ENCODE data around the gene MACROD2. TPM values are rescaled to one million over a fixed set of nuclear protein-coding genes. Genes with fewer than 3 reads are reported as not detected.

MACROD2 gene
- total RNA-seq, 1 donor from 2014 or later: 1.6 TPM

- DNase-seq (ENCODE audit: low read depth) (peak; percentile 19), FAIRE-seq (no peak)
- no peaks in the 10 kb centered on the region for H3K36me3 ChIP-seq (ENCODE audit: control insufficient read depth, insufficient read depth, low read length)
- TF ChIP-seq CTCF (IDR thresholded peaks at IDR 0.05; ENCODE audit: insufficient read depth, low read length, severe bottlenecking): peak; percentile 54
- no peaks in the 10 kb centered on the region for H3K27me3 ChIP-seq (ENCODE audit: control insufficient read depth, insufficient read depth, low read length)
- no peak overlapping the region for H3K4me3 ChIP-seq (ENCODE audit: low read depth, low read length)
Observed at GRCh38 chr20:15491575-15491974, 1496.3 kb downstream of the MACROD2 start.

- no peak overlapping the region for H3K4me3 ChIP-seq (ENCODE audit: low read depth, low read length)
- DNase-seq (ENCODE audit: low read depth) (no peak), FAIRE-seq (no peak)
- no peaks in the 10 kb centered on the region for H3K36me3 ChIP-seq (ENCODE audit: control insufficient read depth, insufficient read depth, low read length)
- H3K27me3 ChIP-seq (ENCODE audit: control insufficient read depth, insufficient read depth, low read length): no peaks in the 10 kb centered on the region
- TF ChIP-seq CTCF (IDR thresholded peaks at IDR 0.05; ENCODE audit: insufficient read depth, low read length, severe bottlenecking): no peak
Observed at GRCh38 chr20:15494851-15495250, 1499.5 kb downstream of the MACROD2 start.

- no peak overlapping the region for H3K4me3 ChIP-seq (ENCODE audit: low read depth, low read length)
- DNase-seq (ENCODE audit: low read depth) (no peak), FAIRE-seq (no peak)
- H3K36me3 ChIP-seq (ENCODE audit: control insufficient read depth, insufficient read depth, low read length): no peaks in the 10 kb centered on the region
- TF ChIP-seq CTCF (IDR thresholded peaks at IDR 0.05; ENCODE audit: insufficient read depth, low read length, severe bottlenecking): no peak
- no peaks in the 10 kb centered on the region for H3K27me3 ChIP-seq (ENCODE audit: control insufficient read depth, insufficient read depth, low read length)
Observed at GRCh38 chr20:15496501-15497039, 1501.3 kb downstream of the MACROD2 start.

GRCh38 chr20:15498926-15499325 is 1503.6 kb downstream of the MACROD2 start:
- no peak for TF ChIP-seq CTCF (IDR thresholded peaks at IDR 0.05; ENCODE audit: insufficient read depth, low read length, severe bottlenecking)
- Histone ChIP-seq H3K27me3 (ENCODE audit: control insufficient read depth, insufficient read depth, low read length) (no peaks in the 10 kb centered on the region), H3K36me3 (ENCODE audit: control insufficient read depth, insufficient read depth, low read length) (no peaks in the 10 kb centered on the region), H3K4me3 (ENCODE audit: low read depth, low read length) (no peak overlapping the region)
- DNase-seq (ENCODE audit: low read depth): no peak
- no peak for FAIRE-seq

- FAIRE-seq: no peak
- Histone ChIP-seq H3K27me3 (ENCODE audit: control insufficient read depth, insufficient read depth, low read length) (no peaks in the 10 kb centered on the region), H3K4me3 (ENCODE audit: low read depth, low read length) (no peak overlapping the region), H3K36me3 (ENCODE audit: control insufficient read depth, insufficient read depth, low read length) (no peaks in the 10 kb centered on the region)
- TF ChIP-seq CTCF (IDR thresholded peaks at IDR 0.05; ENCODE audit: insufficient read depth, low read length, severe bottlenecking): no peak
- no peak for DNase-seq (ENCODE audit: low read depth)
Observed at GRCh38 chr20:15506311-15506710, 1511.0 kb downstream of the MACROD2 start.

- no peak overlapping the region for H3K4me3 ChIP-seq (ENCODE audit: low read depth, low read length)
- no peak for FAIRE-seq
- H3K36me3 ChIP-seq (ENCODE audit: control insufficient read depth, insufficient read depth, low read length): no peaks in the 10 kb centered on the region
- no peaks in the 10 kb centered on the region for H3K27me3 ChIP-seq (ENCODE audit: control insufficient read depth, insufficient read depth, low read length)
- no peak for TF ChIP-seq CTCF (IDR thresholded peaks at IDR 0.05; ENCODE audit: insufficient read depth, low read length, severe bottlenecking)
- DNase-seq (ENCODE audit: low read depth): no peak
Observed at GRCh38 chr20:15507151-15507550, 1511.8 kb downstream of the MACROD2 start.

Data from bronchial epithelial cell (primary cell).